HEK293 (cell line): ENCODE data around the gene CLDN34.
A peak's percentile ranks its signal among the peaks of the same experiment; 100 is the strongest.

Experiments
- CTCF ChIA-PET: fragments of 350-600 bp; formaldehyde crosslinking; extraction: SDS; loops from one replicate; lab custom pipeline; 2021; ENCODE audit warnings: antibody characterized with exemption; lab: Yijun Ruan, JAX
- POLR2A ChIA-PET: fragments of 300-600 bp; formaldehyde crosslinking; extraction: SDS; loops from one replicate; lab custom pipeline; 2020; ENCODE audit warnings: antibody characterized with exemption, inconsistent platforms; lab: Yijun Ruan, JAX
- H3K27ac ChIP-seq: fragments of 200-500 bp; sonication (Bioruptor generic); 2 replicates; pipeline ENCODE4 v1.5.1; 2014; ENCODE audit warnings: low read depth, low read length, control low read depth, inconsistent platforms; ENCODE audit errors: extremely low read depth
- H3K36me3 ChIP-seq, 2 experiments: fragments of 200-500 bp in 1 of 2; sonication (Bioruptor generic) in 1 of 2; 1 replicate in 1 of 2; 2 replicates in 1 of 2; pipeline ENCODE4 v1.5.1; 2014 to 2017; ENCODE audit warnings: inconsistent platforms in 2 of 2, low read length in 2 of 2; ENCODE audit not compliant: control insufficient read depth in 2 of 2, insufficient read depth in 1 of 2
- H3K4me1 ChIP-seq: fragments of 200-500 bp; sonication (Bioruptor generic); 2 replicates; pipeline ENCODE4 v1.5.1; 2014; ENCODE audit warnings: mild to moderate bottlenecking, low read length, inconsistent platforms; ENCODE audit not compliant: control insufficient read depth, insufficient read depth
- H3K4me3 ChIP-seq: 2 replicates; pipeline ENCODE4 v1.5.1; 2011; ENCODE audit warnings: low read depth, mild to moderate bottlenecking, control low read depth, low read length, moderate library complexity
- H3K9me3 ChIP-seq: fragments of 200-500 bp; sonication (Bioruptor generic); 2 replicates; pipeline ENCODE4 v1.5.1; 2014; ENCODE audit warnings: low read depth, low read length, inconsistent platforms; ENCODE audit not compliant: control insufficient read depth, insufficient read depth
- ATF2 ChIP-seq: fragments of 450-650 bp; formaldehyde crosslinking; IDR thresholded peaks from 2 replicates; pipeline ENCODE4 v1.5.1; 2016; ENCODE audit warnings: missing biosample characterization, missing genetic modification characterization, low read depth
- FEZF1 ChIP-seq: fragments of 450-650 bp; formaldehyde crosslinking; IDR thresholded peaks from 2 replicates; pipeline ENCODE4 v1.5.1; 2016; ENCODE audit warnings: missing biosample characterization, missing genetic modification characterization
- GFI1B ChIP-seq: fragments of 450-650 bp; formaldehyde crosslinking; IDR thresholded peaks from 2 replicates; pipeline ENCODE4 v1.5.1; 2016; ENCODE audit warnings: missing biosample characterization, missing genetic modification characterization
- IKZF3 ChIP-seq: fragments of 450-650 bp; IDR thresholded peaks from 2 replicates; pipeline ENCODE4 v1.5.0; 2018; ENCODE audit warnings: missing biosample characterization, mild to moderate bottlenecking, missing genetic modification characterization, moderate library complexity
- MYNN ChIP-seq: fragments of 450-650 bp; formaldehyde crosslinking; IDR thresholded peaks from 2 replicates; pipeline ENCODE4 v1.5.1; 2016; ENCODE audit warnings: missing biosample characterization, missing genetic modification characterization, borderline replicate concordance
- PRDM6 ChIP-seq: fragments of 450-650 bp; formaldehyde crosslinking; IDR thresholded peaks from 2 replicates; pipeline ENCODE4 v1.5.1; 2017; ENCODE audit warnings: missing biosample characterization, missing genetic modification characterization
- REPIN1 ChIP-seq: fragments of 450-650 bp; formaldehyde crosslinking; IDR thresholded peaks from 2 replicates; pipeline ENCODE4 v1.5.1; 2017; ENCODE audit warnings: missing biosample characterization, missing genetic modification characterization, low read depth
- SP7 ChIP-seq: fragments of 450-650 bp; formaldehyde crosslinking; IDR thresholded peaks from 2 replicates; pipeline ENCODE4 v1.5.1; 2016; ENCODE audit warnings: missing biosample characterization, missing genetic modification characterization
- TCF7L2 ChIP-seq: IDR thresholded peaks from 2 replicates; pipeline ENCODE4 v1.6.1; 2011; ENCODE audit warnings: low read depth, mild to moderate bottlenecking, inconsistent platforms, low read length, moderate library complexity, borderline replicate concordance
- ZFHX2 ChIP-seq: fragments of 450-650 bp; formaldehyde crosslinking; conservative IDR thresholded peaks from 2 replicates; pipeline ENCODE4 v1.5.1; 2016; ENCODE audit warnings: missing biosample characterization, missing genetic modification characterization
- ZFP37 ChIP-seq: fragments of 450-650 bp; formaldehyde crosslinking; IDR thresholded peaks from 2 replicates; pipeline ENCODE4 v1.5.1; 2016; ENCODE audit warnings: missing biosample characterization, missing genetic modification characterization
- ZNF10 ChIP-seq: fragments of 450-650 bp; formaldehyde crosslinking; IDR thresholded peaks from 2 replicates; pipeline ENCODE4 v1.5.1; 2017; ENCODE audit warnings: missing biosample characterization, missing genetic modification characterization
- ZNF155 ChIP-seq: fragments of 450-650 bp; formaldehyde crosslinking; IDR thresholded peaks from 2 replicates; pipeline ENCODE4 v1.5.1; 2016; ENCODE audit warnings: missing biosample characterization, missing genetic modification characterization
- ZNF23 ChIP-seq: fragments of 450-650 bp; formaldehyde crosslinking; IDR thresholded peaks from 2 replicates; pipeline ENCODE4 v1.5.1; 2016; ENCODE audit warnings: missing biosample characterization, missing genetic modification characterization, borderline replicate concordance
- ZNF239 ChIP-seq: fragments of 450-650 bp; formaldehyde crosslinking; IDR thresholded peaks from 2 replicates; pipeline ENCODE4 v1.5.1; 2016; ENCODE audit warnings: missing biosample characterization, missing genetic modification characterization
- ZNF24 ChIP-seq: fragments of 450-650 bp; formaldehyde crosslinking; IDR thresholded peaks from 2 replicates; pipeline ENCODE4 v1.5.1; 2016; ENCODE audit warnings: missing biosample characterization, missing genetic modification characterization
- ZNF248 ChIP-seq: fragments of 450-650 bp; formaldehyde crosslinking; IDR thresholded peaks from 2 replicates; pipeline ENCODE4 v1.5.1; 2017; ENCODE audit warnings: missing biosample characterization, missing genetic modification characterization
- ZNF311 ChIP-seq: fragments of 450-650 bp; formaldehyde crosslinking; IDR thresholded peaks from 2 replicates; pipeline ENCODE4 v1.5.1; 2017; ENCODE audit warnings: missing biosample characterization, missing genetic modification characterization, borderline replicate concordance
- ZNF350 ChIP-seq: fragments of 450-650 bp; formaldehyde crosslinking; IDR thresholded peaks from 2 replicates; pipeline ENCODE4 v1.5.0; 2017; ENCODE audit warnings: missing biosample characterization, mild to moderate bottlenecking, missing genetic modification characterization
- ZNF48 ChIP-seq: fragments of 450-650 bp; formaldehyde crosslinking; IDR thresholded peaks from 2 replicates; pipeline ENCODE4 v1.5.1; 2016; ENCODE audit warnings: missing biosample characterization, missing genetic modification characterization
- ZNF530 ChIP-seq: fragments of 450-650 bp; formaldehyde crosslinking; IDR thresholded peaks from 2 replicates; pipeline ENCODE4 v1.5.1; 2016; ENCODE audit warnings: low read depth, missing biosample characterization, missing genetic modification characterization
- ZNF549 ChIP-seq: fragments of 450-650 bp; IDR thresholded peaks from 2 replicates; pipeline ENCODE4 v1.5.1; 2018; ENCODE audit warnings: missing biosample characterization, missing genetic modification characterization, mild to moderate bottlenecking, inconsistent platforms, moderate library complexity
- ZNF571 ChIP-seq: fragments of 450-650 bp; formaldehyde crosslinking; IDR thresholded peaks from 2 replicates; pipeline ENCODE4 v1.5.0; 2017; ENCODE audit warnings: missing biosample characterization, missing genetic modification characterization
- ZNF596 ChIP-seq: fragments of 450-650 bp; IDR thresholded peaks from 2 replicates; pipeline ENCODE4 v1.5.0; 2018; ENCODE audit warnings: missing biosample characterization, mild to moderate bottlenecking, missing genetic modification characterization, moderate library complexity
- ZNF677 ChIP-seq: fragments of 450-650 bp; IDR thresholded peaks from 2 replicates; pipeline ENCODE4 v1.5.0; 2018; ENCODE audit warnings: missing biosample characterization, mild to moderate bottlenecking, missing genetic modification characterization, moderate library complexity
- ZNF692 ChIP-seq: fragments of 450-650 bp; formaldehyde crosslinking; IDR thresholded peaks from 2 replicates; pipeline ENCODE4 v1.5.1; 2016; ENCODE audit warnings: missing biosample characterization, missing genetic modification characterization
- ZSCAN30 ChIP-seq: fragments of 450-650 bp; IDR thresholded peaks from 2 replicates; pipeline ENCODE4 v1.5.1; 2018; ENCODE audit warnings: missing biosample characterization, mild to moderate bottlenecking, missing genetic modification characterization, moderate library complexity

Gene CLDN34

GRCh38 chrX:10008483-10009056 lies 41.4 kb downstream of the CLDN34 start:
- TF ChIP-seq ZNF596 (no peak), ZNF677 (tag by site-specific recombination) (no peak), SP7 (no peak), MYNN (no peak), ZNF239 (no peak), ZFHX2 (tag by site-specific recombination) (no peak), ZNF692 (tag by site-specific recombination) (no peak), ZNF10 (tag by site-specific recombination) (peak; percentile 74)
- no peaks in the 10 kb centered on the region for H3K4me1 ChIP-seq
- no peak overlapping the region for H3K27ac ChIP-seq
- POLR2A ChIA-PET = no interaction called here
- CTCF ChIA-PET = interaction anchor here (1.0 kb wide), 1 partner anchor 111 kb away, joined by 6 read pairs; no protein-coding TSS in a partner anchor
- H3K9me3 ChIP-seq = no peaks in the 10 kb centered on the region
- H3K4me3 ChIP-seq = no peak overlapping the region
- H3K36me3 ChIP-seq = no peaks in the 10 kb centered on the region

GRCh38 chrX:10009741-10010140 lies 42.6 kb downstream of the CLDN34 start:
- Histone ChIP-seq H3K27ac (no peak overlapping the region), H3K9me3 (no peaks in the 10 kb centered on the region)
- POLR2A ChIA-PET = no interaction called here

More at GRCh38 chrX:10009741-10010140, 42.6 kb downstream of the CLDN34 start:
- TF ChIP-seq ZNF311 (tag by site-specific recombination) (no peak), ZNF23 (tag by site-specific recombination) (no peak), ATF2 (no peak), ZNF571 (tag by site-specific recombination) (no peak), ZSCAN30 (tag by site-specific recombination) (no peak), ZNF24 (no peak), TCF7L2 (no peak), FEZF1 (tag by site-specific recombination) (no peak), ZNF48 (tag by site-specific recombination) (no peak), PRDM6 (no peak), ZNF248 (tag by site-specific recombination) (no peak), ZNF155 (tag by site-specific recombination) (no peak), ZNF596 (no peak), ZNF549 (tag by site-specific recombination) (no peak), ZNF350 (tag by site-specific recombination) (no peak), IKZF3 (tag by site-specific recombination) (no peak), ZNF530 (tag by site-specific recombination) (no peak), REPIN1 (no peak), GFI1B (tag by site-specific recombination) (no peak), ZFP37 (tag by site-specific recombination) (no peak)
- H3K36me3 ChIP-seq = no peaks in the 10 kb centered on the region
- CTCF ChIA-PET = interaction anchor here (0.5 kb wide), 1 partner anchor 14 kb away, joined by 3 read pairs; no protein-coding TSS in a partner anchor
- H3K4me1 ChIP-seq = no peaks in the 10 kb centered on the region
- H3K4me3 ChIP-seq = no peak overlapping the region
